DMS 273 (cell line): Measurements from ENCODE around the gene ZNF37A.
"Not testable (repeated sequence)": the region's sequence is repeated elsewhere in the genome, so short reads cannot be mapped to it uniquely, and the experiment has no call there.

Experiments
- DNase-seq: peaks from one replicate; lab custom pipeline; 2025; ENCODE audit not compliant: unreplicated experiment; lab: John Stamatoyannopoulos, UW

ZNF37A gene

GRCh38 chr10:38094158-38094926 is at the start of gene ZNF37A:
TSS of gene ZNF37A (plus strand) at chr10:38094337. CDS start at chr10:38096618, 2,281 bp downstream.
- peak; percentile 97 for DNase-seq

GRCh38 chr10:38045129-38045528 is 49.0 kb upstream of the ZNF37A start:
- no peak for DNase-seq

- DNase-seq: no peak
Measured at GRCh38 chr10:38047666-38048065, 46.5 kb upstream of the ZNF37A start.

- DNase-seq: no peak
Measured at GRCh38 chr10:38050212-38050611, 43.9 kb upstream of the ZNF37A start.

GRCh38 chr10:38054361-38054797 is 39.8 kb upstream of the ZNF37A start:
- DNase-seq: no peak

GRCh38 chr10:38055274-38055894 is 38.8 kb upstream of the ZNF37A start:
- DNase-seq: not testable (repeated sequence)

GRCh38 chr10:38069663-38070062 is 24.5 kb upstream of the ZNF37A start:
- not testable (repeated sequence) for DNase-seq

- DNase-seq: no peak
Measured at GRCh38 chr10:38070501-38070900, 23.6 kb upstream of the ZNF37A start.

GRCh38 chr10:38072552-38072951 is 21.6 kb upstream of the ZNF37A start:
- DNase-seq: no peak

GRCh38 chr10:38076687-38077086 is 17.4 kb upstream of the ZNF37A start:
- DNase-seq: no peak

GRCh38 chr10:38093318-38093717 is 819 bp upstream of the ZNF37A start:
- not testable (repeated sequence) for DNase-seq

- peak; percentile 50 for DNase-seq
Measured at GRCh38 chr10:38093816-38094157, 350 bp upstream of the ZNF37A start.

- peak; percentile 14 for DNase-seq
Measured at GRCh38 chr10:38094927-38095574, 914 bp downstream of the ZNF37A start.

GRCh38 chr10:38102880-38103279 is 8.7 kb downstream of the ZNF37A start:
- no peak for DNase-seq

- DNase-seq: no peak
Measured at GRCh38 chr10:38103756-38104155, 9.6 kb downstream of the ZNF37A start.

GRCh38 chr10:38112159-38112558 is 18.0 kb downstream of the ZNF37A start:
- no peak for DNase-seq

GRCh38 chr10:38118072-38118807 is 24.1 kb downstream of the ZNF37A start:
- peak; percentile 0 for DNase-seq

- DNase-seq: no peak
Measured at GRCh38 chr10:38119038-38119437, 24.9 kb downstream of the ZNF37A start.

- no peak for DNase-seq
Measured at GRCh38 chr10:38127812-38128211, 33.7 kb downstream of the ZNF37A start.

GRCh38 chr10:38143587-38143986 is 49.5 kb downstream of the ZNF37A start:
- no peak for DNase-seq

GRCh38 chr10:38146579-38147333 is 52.6 kb downstream of the ZNF37A start:
- no peak for DNase-seq
